GM06990 (cell line): ENCODE results near the gene RAD9A.

Experiments used
- DNase-seq: peaks from one replicate; pipeline ENCODE4 v3.0.0-alpha.2; 2011; ENCODE audit not compliant: insufficient read length; ENCODE audit errors: extremely low read depth
- H3K27me3 ChIP-seq: replicated peaks from 2 replicates; pipeline ENCODE4 v1.6.0; 2011; ENCODE audit warnings: low read length; ENCODE audit not compliant: control insufficient read depth, insufficient read depth
- H3K36me3 ChIP-seq: 2 replicates; pipeline ENCODE4 v1.5.1; 2011; ENCODE audit warnings: low read length; ENCODE audit not compliant: control insufficient read depth, insufficient read depth
- H3K4me3 ChIP-seq: replicated peaks from 2 replicates; pipeline ENCODE4 v1.5.1; 2011; ENCODE audit warnings: low read depth, mild to moderate bottlenecking, control low read depth, low read length
- TF ChIP-seq, protein P1 (sequence below): IDR thresholded peaks from 2 replicates; pipeline ENCODE4 v1.5.1; 2011; ENCODE audit warnings: low read length, control low read depth, mild to moderate bottlenecking, inconsistent platforms; ENCODE audit not compliant: insufficient read depth, poor library complexity, severe bottlenecking

The RAD9A gene

DNA sequence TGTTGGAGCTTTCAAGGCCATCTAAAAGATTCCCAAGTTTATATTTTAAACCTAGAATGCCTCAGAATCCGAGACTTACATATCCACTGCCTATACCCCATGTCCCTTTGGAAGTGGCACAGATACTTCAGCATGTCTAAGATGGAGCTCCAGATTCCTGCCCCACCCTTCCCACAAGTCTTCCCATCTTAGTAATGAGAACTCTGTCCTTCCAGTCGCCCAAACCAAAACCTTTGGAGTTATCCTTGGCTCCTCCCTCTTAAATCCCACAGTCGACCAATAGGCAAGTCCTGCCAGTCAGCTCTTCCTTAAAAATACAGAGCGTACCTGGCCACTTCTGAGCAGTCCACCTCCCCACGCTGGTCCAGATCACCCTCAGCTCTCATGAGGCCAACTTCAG lies 42.8 kb upstream of the RAD9A start:
- Histone ChIP-seq H3K36me3 (peaks cover 2% of the 10 kb centered on the region; the same call in 1 of the 2 replicates), H3K4me3 (no peak overlapping the region), H3K27me3 (no peaks in the 10 kb centered on the region)
- TF ChIP-seq, protein P1, sequence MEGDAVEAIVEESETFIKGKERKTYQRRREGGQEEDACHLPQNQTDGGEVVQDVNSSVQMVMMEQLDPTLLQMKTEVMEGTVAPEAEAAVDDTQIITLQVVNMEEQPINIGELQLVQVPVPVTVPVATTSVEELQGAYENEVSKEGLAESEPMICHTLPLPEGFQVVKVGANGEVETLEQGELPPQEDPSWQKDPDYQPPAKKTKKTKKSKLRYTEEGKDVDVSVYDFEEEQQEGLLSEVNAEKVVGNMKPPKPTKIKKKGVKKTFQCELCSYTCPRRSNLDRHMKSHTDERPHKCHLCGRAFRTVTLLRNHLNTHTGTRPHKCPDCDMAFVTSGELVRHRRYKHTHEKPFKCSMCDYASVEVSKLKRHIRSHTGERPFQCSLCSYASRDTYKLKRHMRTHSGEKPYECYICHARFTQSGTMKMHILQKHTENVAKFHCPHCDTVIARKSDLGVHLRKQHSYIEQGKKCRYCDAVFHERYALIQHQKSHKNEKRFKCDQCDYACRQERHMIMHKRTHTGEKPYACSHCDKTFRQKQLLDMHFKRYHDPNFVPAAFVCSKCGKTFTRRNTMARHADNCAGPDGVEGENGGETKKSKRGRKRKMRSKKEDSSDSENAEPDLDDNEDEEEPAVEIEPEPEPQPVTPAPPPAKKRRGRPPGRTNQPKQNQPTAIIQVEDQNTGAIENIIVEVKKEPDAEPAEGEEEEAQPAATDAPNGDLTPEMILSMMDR, result no peak
- no peak for DNase-seq

DNA sequence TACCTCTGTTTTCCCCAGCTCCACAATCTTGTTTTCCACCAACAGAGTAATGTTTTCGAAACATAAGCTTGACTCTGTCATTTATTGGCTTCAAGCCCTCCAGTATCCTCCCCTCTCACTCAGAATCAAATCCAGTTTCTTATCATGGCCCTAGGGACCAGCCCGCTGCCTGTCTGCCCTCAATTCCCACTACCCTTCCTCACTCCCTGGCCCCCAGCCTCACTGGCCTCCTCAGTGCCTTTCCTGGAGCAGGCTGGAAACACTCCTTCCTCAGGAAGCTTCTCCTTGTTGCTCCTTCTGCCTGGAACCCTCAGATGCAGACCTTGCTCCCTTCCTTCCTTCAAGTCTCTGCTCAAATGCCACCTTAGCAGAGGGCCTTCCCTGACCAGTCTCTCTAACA lies 42.3 kb upstream of the RAD9A start:
- no peaks in the 10 kb centered on the region for H3K27me3 ChIP-seq
- TF ChIP-seq, protein P1, result no peak

DNA sequence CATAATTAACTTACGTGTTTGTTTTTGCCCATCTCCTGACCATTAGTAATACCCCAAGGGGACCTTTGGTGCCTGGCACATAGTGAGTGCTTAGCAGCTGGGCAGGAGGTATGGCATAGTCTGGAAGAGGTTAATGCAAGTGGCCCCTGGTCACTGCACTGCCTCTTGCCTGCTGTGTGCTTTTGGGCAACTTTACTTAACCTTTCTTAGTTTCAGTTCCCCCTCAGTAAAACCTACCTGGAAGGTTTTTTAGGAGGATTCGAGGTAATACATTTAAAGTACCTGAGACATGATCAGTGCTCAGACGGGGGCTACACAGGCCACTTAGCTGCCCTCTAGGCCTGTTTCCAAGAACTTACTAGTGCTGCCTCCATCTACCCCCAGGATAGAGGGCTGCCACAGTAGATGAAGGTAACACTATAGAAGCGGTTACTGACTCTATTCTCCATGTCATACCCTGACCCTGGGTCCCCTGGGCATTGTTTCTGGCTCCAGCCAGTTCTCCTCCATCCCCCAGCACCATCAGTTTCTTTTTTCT lies 41.8 kb upstream of the RAD9A start:
- TF ChIP-seq, protein P1, result no peak
- H3K36me3 ChIP-seq, result peaks cover 2% of the 10 kb centered on the region; the same call in 1 of the 2 replicates
- no peak for DNase-seq

More for the DNA sequence above, 42.3 kb upstream of the RAD9A start:
- Histone ChIP-seq H3K4me3 (no peak overlapping the region), H3K36me3 (peaks cover 2% of the 10 kb centered on the region; the same call in 1 of the 2 replicates)
- DNase-seq, result no peak

DNA sequence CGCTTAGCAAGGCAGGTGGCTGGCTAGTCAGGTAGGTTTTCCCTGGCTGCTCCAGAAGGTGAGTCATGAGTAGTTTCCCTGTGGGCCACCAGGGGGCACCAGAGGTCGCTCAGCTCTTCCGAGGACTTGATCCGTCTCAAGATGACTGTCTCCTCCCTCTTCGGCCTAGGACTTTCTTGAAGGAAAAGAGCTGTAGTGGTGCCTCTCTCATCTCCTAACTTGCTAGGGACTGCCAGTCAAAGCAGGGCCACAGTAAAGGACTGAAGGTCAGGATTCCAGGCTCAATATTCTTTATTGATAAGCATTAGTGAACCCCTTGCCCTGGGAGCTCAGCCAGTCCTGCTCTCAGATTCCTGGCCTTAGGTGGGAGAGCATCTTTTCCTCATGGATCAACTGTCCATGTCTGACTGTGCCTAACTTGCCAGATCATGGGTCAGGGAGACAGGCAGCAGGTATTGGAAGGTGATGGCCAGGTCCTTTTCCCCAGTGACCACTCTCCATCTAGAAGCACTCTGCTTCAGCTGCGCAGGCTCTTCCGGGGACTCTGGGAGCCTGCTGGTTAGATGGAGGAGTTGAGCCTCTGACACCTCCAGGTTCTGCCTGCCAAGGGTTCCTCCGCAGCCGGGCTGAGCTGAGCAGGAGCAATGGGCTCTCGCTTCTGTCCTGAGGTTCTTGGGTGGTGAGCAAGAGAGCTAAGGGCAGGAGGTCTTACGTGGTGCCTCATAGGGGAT lies 40.3 kb upstream of the RAD9A start:
- no peak for DNase-seq
- TF ChIP-seq, protein P1, result peak; percentile 98
- peak overlapping the region; percentile 56 for H3K4me3 ChIP-seq

More for the DNA sequence above, 41.8 kb upstream of the RAD9A start:
- Histone ChIP-seq H3K4me3 (no peak overlapping the region), H3K27me3 (no peaks in the 10 kb centered on the region)

DNA sequence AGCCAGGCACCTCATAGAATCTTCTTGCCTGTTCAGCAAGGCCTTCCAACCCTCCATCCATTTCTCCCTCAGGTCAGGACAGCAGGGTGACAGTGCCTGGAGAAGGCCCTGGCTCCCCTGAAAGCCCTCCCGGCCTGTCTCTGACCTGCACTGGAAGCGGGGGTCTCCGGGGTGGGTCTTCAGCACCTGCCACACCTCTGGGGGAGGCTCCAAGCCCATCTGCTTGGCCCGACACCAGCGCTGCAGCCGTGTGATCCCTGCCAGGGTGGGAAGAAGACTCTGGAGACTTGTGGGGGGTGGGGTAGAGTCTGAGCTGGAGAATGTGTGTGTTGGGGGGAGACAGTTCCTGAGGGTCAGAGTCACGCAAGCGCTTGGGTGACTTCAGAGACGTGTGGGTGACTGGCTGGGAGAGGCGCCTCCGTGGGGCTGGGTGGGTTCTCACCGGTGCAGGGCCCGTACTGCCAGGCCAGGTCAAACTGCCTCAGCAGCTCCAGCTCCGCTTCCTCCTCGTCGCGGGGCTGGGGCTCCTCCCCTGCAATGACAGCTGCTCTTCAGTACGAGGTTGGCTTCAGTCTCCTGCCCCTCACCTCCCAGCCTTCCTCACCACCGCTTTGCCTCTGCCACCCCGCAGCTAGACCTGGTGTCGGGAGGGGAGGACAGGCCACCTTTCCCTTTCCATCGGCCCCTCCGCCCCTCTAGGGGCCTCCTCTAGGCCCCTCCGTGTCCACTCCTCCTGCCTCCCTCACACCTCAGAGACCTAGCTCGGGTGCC lies 39.1 kb upstream of the RAD9A start:
- DNase-seq, result no peak
- TF ChIP-seq, protein P1, result no peak
- H3K4me3 ChIP-seq, result peak overlapping the region; percentile 76
- H3K27me3 ChIP-seq, result no peaks in the 10 kb centered on the region
- H3K36me3 ChIP-seq, result peaks cover 2% of the 10 kb centered on the region; the same call in 1 of the 2 replicates

More for the DNA sequence above, 40.3 kb upstream of the RAD9A start:
- Histone ChIP-seq H3K27me3 (no peaks in the 10 kb centered on the region), H3K36me3 (peaks cover 2% of the 10 kb centered on the region; the same call in 1 of the 2 replicates)
